Upper lobe of right lung (tissue), 1 donor: ENCODE measurements around the gene KRAS. TPM values are rescaled to one million over a fixed set of nuclear protein-coding genes. Genes with fewer than 3 reads are reported as not detected.

Source experiments
- ATAC-seq: fragments of 200-7000 bp; cut with Tn5 transposase; one replicate; pipeline ENCODE4 v1.9.1; 2020; ENCODE audit warnings: mild to moderate bottlenecking, moderate library complexity
- DNase-seq: peaks from one replicate; pipeline ENCODE4 v3.0.0-alpha.2; 2020
- H3K27ac ChIP-seq: fragments of 200-600 bp; one replicate; pipeline ENCODE4 v1.8.0; 2022
- H3K27me3 ChIP-seq: fragments of 200-600 bp; one replicate; pipeline ENCODE4 v1.8.0; 2022; ENCODE audit warnings: mild to moderate bottlenecking
- H3K36me3 ChIP-seq: fragments of 200-600 bp; one replicate; pipeline ENCODE4 v1.8.0; 2022
- H3K4me1 ChIP-seq: fragments of 200-600 bp; one replicate; pipeline ENCODE4 v1.8.0; 2022
- H3K4me3 ChIP-seq: fragments of 200-600 bp; one replicate; pipeline ENCODE4 v1.8.0; 2022; ENCODE audit warnings: mild to moderate bottlenecking
- H3K9me3 ChIP-seq: fragments of 200-600 bp; one replicate; pipeline ENCODE4 v1.8.0; 2022
- CTCF ChIP-seq: fragments of 200-600 bp; IDR thresholded peaks from one replicate; pipeline ENCODE4 v1.8.0; 2022; ENCODE audit warnings: antibody characterized with exemption
- intact Hi-C: fragments of 100-400 bp; cut with DNase I; formaldehyde crosslinking; loops from one replicate; pipeline ENCODE4 v1.11.0; 2022
- total RNA-seq: library from RNA; stranded (reverse); fragmentation: NEBNext Ultra II Directional; extraction: Animal tissue kit (Norgen Biotek cat#: 25700); gene quantifications from one replicate; pipeline ENCODE4 v1.2.1, GENCODE V29; 2021
- donor health status: DM: no; HTN: yes; CAD: no; lungs with severe emphysema.

KRAS gene
- total RNA-seq, 1 donor from 2014 or later = 26.7 TPM

- ATAC-seq = peak; percentile 57
Observed at GRCh38 chr12:25249931-25250738, 594 bp downstream of the KRAS start.

GRCh38 chr12:25248732-25249131 is 2.0 kb downstream of the KRAS start:
- H3K9me3 ChIP-seq = no peaks in the 10 kb centered on the region

More at GRCh38 chr12:25249931-25250738, 594 bp downstream of the KRAS start:
- H3K27ac ChIP-seq = peak overlapping the region; percentile 93
- DNase-seq = peak; percentile 86
- H3K9me3 ChIP-seq = no peaks in the 10 kb centered on the region
- H3K4me1 ChIP-seq = no peaks in the 10 kb centered on the region
- peak overlapping the region; percentile 85 for H3K4me3 ChIP-seq
- TF ChIP-seq CTCF = no peak
- no peaks in the 10 kb centered on the region for H3K36me3 ChIP-seq
- intact Hi-C loops = no loop called here
- no peaks in the 10 kb centered on the region for H3K27me3 ChIP-seq

GRCh38 chr12:25248137-25248536 is 2.6 kb downstream of the KRAS start:
- ATAC-seq = no peak
- H3K4me3 ChIP-seq = no peak overlapping the region
- no peak for TF ChIP-seq CTCF
- H3K27ac ChIP-seq = no peak overlapping the region
- intact Hi-C loops = no loop called here
- peaks cover 11% of the 10 kb centered on the region for H3K36me3 ChIP-seq
- no peaks in the 10 kb centered on the region for H3K4me1 ChIP-seq
- no peaks in the 10 kb centered on the region for H3K9me3 ChIP-seq
- no peaks in the 10 kb centered on the region for H3K27me3 ChIP-seq
- DNase-seq = no peak

More at GRCh38 chr12:25248732-25249131, 2.0 kb downstream of the KRAS start:
- Histone ChIP-seq H3K4me1 (no peaks in the 10 kb centered on the region), H3K4me3 (no peak overlapping the region), H3K27ac (no peak overlapping the region), H3K27me3 (no peaks in the 10 kb centered on the region), H3K36me3 (peaks cover 6% of the 10 kb centered on the region)
- DNase-seq = no peak
- intact Hi-C loops = no loop called here
- TF ChIP-seq CTCF = no peak
- ATAC-seq = no peak

- no peak for DNase-seq
- intact Hi-C loops = no loop called here
- no peak for ATAC-seq
- Histone ChIP-seq H3K4me3 (no peak overlapping the region), H3K27me3 (no peaks in the 10 kb centered on the region), H3K4me1 (no peaks in the 10 kb centered on the region), H3K27ac (no peak overlapping the region), H3K9me3 (no peaks in the 10 kb centered on the region), H3K36me3 (peaks cover 11% of the 10 kb centered on the region)
- TF ChIP-seq CTCF = no peak
Observed at GRCh38 chr12:25245491-25245890, 5.2 kb downstream of the KRAS start.

- no peak for ATAC-seq
- Histone ChIP-seq H3K4me3 (no peak overlapping the region), H3K27me3 (no peaks in the 10 kb centered on the region), H3K36me3 (peaks cover 18% of the 10 kb centered on the region), H3K4me1 (no peaks in the 10 kb centered on the region), H3K9me3 (no peaks in the 10 kb centered on the region), H3K27ac (no peak overlapping the region)
- TF ChIP-seq CTCF = no peak
- DNase-seq = no peak
- intact Hi-C loops = no loop called here
Observed at GRCh38 chr12:25243680-25243990, 7.1 kb downstream of the KRAS start.
